Kasumi-1 (cell line): ENCODE data around the gene CCDC78.
"Not testable (repeated sequence)": the region's sequence is repeated elsewhere in the genome, so short reads cannot be mapped to it uniquely, and the experiment has no call there.

ENCODE experiments used
- DNase-seq, 2 experiments: peaks; one replicate each; lab custom pipeline; 2025; lab: John Stamatoyannopoulos, UW

Gene CCDC78

GRCh38 chr16:760545-761343, 34.5 kb upstream of the CCDC78 start, which contains the start of gene MSLN:
MSLN (plus strand) TSS chr16:760734; CDS start chr16:762681, 1,947 bp downstream.
- no peak for DNase-seq

DNA sequence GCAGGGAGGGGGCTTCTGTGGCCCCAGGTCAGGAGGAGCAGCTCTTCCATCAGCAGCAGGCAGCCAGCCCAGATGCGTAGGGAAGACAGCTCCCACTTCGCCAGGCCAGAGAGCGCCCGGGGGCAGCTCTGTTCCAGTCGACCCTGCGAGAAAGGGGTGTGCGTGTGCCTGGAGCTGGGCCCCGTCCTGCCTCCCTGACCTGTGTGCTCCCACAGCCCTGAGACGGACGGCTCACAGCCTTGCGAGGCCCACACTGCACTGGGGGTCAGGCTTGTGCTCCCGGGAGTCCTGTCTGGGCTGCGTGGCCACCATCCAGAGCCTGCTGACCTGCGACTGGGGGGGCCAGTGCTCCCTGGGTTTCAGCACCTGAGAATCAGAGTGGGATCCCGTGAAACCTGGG, 33.8 kb upstream of the CCDC78 start:
- no peak for DNase-seq

DNA sequence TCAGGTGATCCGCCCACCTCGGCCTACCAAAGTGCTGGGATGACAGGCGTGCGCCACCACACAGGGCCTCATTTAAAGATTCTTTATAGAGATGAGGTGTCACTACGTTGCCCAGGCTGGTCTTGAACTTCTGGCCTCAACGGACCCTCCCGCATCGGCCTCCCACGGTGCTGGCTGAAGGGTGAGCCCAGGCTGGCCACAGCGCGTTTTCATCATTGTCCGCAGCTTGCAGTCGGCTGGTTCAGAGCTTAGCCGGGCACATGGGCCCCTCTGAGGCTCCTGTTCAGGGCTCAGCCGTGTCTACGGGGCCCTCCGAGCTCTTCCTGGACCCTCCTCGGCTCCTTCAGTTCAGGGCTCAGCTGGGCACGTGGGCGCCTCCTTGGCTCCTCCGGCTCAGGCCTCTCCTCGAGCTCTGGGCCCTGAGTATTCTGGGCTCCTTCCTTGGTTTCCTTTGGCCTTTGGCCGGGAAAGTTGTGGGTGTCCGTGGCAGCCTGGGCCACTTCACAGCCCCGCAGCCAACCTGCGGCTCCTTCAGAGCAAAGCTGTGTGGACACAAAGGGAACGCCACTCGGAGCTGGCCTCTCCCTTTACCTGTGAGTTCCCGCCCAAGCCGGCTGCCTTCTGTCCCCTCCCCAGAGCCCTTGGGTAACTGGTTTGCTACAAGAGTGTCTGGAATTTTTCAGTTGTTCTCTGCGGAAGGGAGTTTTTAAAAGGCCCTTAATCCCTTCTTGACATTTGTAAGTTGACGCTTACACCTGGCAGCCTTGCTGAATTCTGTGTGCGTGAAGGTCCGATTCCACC, 33.1 kb upstream of the CCDC78 start:
- no peak for DNase-seq

- no peak for DNase-seq
Measured at GRCh38 chr16:756428-756827, 30.2 kb upstream of the CCDC78 start.

- DNase-seq = peak in 1 of 2 experiments; percentile 12
Measured at GRCh38 chr16:754656-755055, 28.4 kb upstream of the CCDC78 start.

DNA sequence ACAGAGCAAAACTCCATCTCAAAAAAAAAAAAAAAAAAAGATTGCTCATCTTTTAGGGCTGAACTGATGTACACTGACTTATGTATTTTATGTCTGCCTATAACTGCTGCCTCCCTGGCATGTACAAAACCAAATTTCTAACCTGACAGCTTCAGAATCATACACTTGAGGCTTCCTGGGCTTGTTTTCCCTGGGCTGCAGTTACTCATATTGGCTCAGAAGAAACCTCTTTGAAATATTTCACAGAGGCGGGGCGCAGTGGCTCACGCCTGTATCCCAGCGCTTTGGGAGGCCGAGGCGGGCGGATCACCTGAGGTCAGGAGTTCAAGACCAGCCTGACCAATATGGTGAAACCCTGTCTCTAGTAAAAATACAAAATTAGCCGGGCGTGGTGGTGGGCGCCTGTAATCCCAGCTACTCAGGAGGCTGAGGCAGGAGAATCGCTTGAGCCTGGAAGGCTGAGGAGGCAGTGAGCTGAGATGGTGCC, 27.9 kb upstream of the CCDC78 start:
- not testable (repeated sequence) for DNase-seq

GRCh38 chr16:752007-752312, 25.7 kb upstream of the CCDC78 start:
- DNase-seq = no peak

- no peak for DNase-seq
Measured at GRCh38 chr16:751152-752006, 25.1 kb upstream of the CCDC78 start.

DNA sequence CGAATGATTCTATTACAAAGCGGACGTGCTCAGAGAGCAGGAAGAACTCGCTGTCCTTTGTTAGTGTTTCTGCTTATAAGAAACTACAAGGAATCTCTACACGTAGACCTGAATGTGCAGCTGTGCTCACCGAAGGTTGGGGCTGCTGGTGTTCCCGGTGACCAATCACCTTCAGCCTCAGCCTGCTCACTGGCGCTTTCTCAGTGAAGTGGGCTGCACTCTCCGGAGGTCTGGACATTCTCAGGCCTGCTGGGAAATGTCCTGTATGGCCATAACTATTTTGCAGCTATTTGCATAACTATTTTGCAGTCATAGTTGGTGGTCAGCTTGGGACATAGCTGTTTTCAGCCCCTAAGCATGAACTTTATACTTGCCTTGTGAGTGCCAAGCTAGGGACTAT, 24.2 kb upstream of the CCDC78 start:
- no peak for DNase-seq

GRCh38 chr16:749010-749409, 22.8 kb upstream of the CCDC78 start:
- DNase-seq = no peak

DNA sequence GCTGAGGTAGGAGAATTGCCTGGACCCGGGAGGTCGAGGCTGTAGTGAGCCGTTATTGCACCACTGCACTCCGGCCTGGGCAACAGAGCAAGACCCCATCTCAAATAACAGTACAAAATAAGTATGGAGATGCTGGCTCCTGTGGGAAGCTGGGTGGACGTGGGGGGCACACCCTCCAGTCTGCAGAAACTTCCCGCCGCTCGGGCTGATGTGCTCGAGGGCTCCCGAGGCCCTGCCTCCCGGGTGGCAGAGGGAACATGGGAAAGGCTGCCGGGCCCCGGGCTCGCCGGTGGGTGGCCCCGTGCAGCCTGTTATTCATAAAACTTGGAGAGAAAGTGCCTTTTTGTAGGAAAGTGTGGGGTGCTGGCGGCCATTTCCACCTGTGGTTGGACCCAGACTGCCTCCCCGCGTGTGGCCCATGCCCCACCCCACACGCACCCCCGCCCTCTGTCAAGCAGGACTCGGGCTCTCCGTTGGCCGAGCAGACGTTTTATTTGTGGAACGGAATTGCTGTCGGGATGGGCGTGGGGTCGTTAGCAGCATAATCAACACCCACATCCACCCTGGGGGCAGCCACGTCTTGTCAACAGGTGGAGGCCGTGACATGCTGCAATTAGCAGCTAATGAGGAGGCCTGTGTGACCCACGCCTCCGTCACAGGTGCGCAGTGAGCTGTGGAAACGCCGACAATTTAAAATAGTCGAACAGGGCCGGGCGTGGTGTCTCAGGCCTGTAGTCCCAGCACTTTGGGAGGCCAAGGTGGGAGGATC, 21.9 kb upstream of the CCDC78 start:
- no peak for DNase-seq

DNA sequence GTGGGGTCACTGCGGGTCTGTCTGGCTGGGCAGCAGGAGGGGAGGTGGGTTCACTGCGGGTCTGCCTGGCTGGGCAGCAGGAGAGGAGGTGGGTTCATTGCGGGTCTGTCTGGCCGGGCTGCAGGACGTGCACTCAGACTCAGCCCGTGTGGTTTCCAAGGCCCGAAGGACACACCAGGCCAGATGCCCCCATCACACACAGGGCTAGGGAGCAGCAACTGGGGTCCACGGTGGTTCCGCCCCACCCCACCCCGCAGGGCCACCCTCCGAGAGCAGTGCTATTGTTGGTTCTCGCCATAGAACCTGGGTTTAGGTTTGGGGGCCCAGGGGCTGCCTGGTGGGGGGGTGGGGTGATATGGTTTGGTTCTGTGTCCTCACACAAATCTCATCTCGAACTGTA, 20.4 kb upstream of the CCDC78 start:
- no peak for DNase-seq

- DNase-seq = no peak
Measured at GRCh38 chr16:745739-746138, 19.5 kb upstream of the CCDC78 start.

DNA sequence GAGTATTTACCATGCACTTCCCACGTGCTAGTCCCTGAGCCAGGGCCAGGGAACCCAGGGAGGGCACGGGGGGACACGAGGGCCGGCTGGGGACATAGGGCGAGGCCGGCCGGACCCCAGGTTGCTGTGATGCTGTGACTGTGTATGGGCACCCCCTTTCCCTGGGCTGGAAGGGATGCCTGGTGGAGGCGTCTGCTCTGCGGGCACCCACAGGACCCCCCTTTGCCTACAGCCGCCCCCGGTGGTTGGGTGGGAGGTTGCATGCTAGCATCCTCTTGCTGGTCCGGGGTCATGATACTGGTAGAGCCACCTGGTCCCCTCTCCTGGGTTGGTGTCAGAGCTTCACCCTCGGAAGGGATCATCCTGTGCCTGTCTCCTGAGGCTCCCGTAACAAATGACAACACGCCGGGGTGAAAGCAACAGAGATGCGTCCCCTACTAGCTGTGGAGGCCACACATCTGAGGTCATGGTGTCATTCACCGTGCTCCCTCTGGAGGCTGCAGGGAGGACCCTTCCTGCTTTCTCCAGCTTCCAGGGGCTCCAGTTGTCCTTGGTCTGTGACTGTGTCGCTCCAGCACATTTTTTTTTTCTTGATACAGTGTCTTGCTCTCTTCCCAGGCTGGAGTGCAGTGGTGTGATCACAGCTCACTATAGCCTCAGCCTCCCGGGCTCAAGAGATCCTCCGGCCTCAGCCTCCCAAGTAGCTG, 17.7 kb upstream of the CCDC78 start:
- DNase-seq = no peak

- not testable (repeated sequence) for DNase-seq
Measured at GRCh38 chr16:742894-743293, 16.7 kb upstream of the CCDC78 start.

DNA sequence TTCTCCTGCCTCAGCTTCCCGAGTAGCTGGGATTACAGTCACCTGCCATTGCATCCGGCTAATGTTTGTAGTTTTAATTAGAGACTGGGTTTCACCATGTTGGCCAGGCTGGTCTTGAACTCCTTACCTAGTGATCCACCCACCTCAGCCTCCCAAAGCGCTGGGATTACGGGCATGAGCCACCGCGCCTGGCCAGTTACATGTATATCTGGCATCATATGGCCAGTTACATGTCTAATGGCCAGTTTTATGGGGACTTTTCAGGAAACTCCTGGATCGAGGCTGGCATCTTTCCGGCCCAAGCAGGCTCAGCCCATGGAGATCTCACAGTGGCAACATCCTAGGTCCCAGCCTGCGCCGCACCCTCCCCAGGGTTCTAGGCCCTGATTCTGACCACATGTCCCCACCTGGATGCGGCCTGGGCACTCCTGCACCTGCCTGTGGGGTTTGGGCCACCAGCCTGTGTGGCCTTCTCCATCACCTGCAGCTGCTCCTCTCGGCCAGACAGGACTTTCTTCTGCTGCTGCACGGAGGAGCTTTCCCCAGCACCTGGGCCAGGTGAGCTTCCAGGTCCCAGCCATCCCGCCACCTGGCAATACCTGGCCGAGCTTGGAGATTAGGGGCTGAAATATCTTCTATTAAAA, 15.9 kb upstream of the CCDC78 start:
- DNase-seq = no peak

- peak; percentile 24 to 44 for DNase-seq
Measured at GRCh38 chr16:740764-741505, 14.7 kb upstream of the CCDC78 start, which contains the start of gene CIAO3. CIAO3 (minus strand) TSS chr16:740997; CDS start chr16:740985, 12 bp downstream.

DNA sequence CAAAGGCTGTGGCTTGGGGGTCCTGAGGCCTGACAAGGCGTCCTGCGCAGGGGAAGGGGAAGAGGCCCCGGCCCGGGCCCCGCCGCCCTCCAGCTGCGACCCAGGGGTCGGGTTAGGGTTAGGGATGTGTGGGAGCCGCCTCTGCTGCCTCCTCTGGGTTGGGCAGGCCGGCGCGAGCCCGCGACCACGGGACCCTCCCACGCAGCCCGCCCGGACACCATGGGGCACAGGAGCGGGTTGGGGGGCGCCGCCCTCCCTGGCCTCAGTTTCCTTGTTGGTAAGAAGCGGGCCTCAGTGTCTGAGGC, 14.2 kb upstream of the CCDC78 start:
- no peak for DNase-seq

DNA sequence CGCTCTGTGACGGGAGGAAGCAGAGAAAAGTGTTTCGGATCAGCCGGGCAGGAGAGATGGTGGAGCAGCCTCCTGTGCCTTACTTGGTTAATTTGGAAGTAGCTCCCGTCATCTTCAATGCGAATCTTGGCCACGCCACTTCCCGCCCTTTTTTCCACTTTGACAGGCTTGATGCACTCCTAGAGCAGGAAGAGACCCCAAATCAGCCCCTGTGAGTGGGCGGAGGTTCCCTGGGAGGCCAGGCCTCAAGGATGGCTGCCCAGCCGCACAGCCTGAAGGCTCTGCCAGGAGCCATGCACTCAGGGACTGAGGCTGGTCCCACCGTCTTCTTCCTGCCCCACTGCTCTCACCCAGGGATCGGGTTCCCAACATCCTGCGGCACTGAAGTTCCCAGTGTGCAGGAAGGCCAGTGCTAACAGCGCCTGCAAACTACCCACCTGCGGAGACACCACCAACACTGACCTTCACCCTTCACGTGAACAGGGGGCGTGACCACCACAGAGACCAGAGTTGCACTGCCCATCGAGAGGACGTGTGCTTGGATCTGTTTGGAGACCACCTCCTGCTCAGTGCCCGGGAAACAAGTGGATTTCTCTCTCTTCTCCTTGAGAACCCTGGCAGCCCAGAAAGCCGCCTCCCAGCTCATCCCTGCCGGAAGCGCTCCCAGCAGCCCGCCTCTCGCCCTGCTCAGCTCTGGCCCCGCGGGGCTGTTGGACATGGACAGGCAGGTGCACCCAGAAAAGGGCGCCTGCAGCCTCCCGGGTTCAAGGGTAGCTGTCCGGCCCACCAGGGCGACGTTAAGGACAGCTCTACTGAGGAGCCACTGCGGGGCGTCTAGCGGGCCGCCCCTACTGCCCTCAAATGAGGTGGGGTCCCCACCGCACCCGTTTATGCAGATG, 13.6 kb upstream of the CCDC78 start:
- no peak for DNase-seq
